ENCODE results near the gene FGD5. TPM values are rescaled to one million over a fixed set of nuclear protein-coding genes. Genes with fewer than 3 reads are reported as not detected.

Gene FGD5
- total RNA-seq, 1 donor from 2014 or later, result 112 TPM

DNA sequence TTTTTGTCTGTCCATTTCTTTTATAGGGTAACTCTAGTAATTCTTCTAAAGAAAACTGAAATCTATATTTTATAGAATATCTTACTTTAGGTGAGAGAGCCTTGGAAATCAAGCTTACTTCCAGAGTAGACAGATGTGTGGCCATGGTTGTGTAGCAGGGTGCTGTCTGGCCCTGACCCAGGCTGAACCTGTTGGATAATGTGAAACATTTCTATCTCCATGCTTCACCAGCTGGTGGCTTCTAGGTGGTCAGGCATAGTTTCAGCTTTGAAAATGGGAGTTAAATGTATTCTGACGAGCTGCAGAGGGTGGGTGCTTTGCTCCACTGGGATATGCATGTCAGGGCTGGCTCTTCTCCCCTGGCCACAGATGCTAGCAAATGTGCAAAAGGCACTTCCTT, 107.8 kb downstream of the FGD5 start:
- DNase-seq (ENCODE audit: low spot score in 2 of 2), result no peak
- Histone ChIP-seq H3K27ac (no peak overlapping the region), H3K4me3 (no peak overlapping the region), H3K27me3 (no peaks in the 10 kb centered on the region), H3K9me3 (no peaks in the 10 kb centered on the region), H3K4me1 (no peaks in the 10 kb centered on the region), H3K36me3 (peaks cover 0 to 5% of the 10 kb centered on the region in 2 donors)
- intact Hi-C loops (cut with DNase I), result no loop called here
- TF ChIP-seq, protein P1, sequence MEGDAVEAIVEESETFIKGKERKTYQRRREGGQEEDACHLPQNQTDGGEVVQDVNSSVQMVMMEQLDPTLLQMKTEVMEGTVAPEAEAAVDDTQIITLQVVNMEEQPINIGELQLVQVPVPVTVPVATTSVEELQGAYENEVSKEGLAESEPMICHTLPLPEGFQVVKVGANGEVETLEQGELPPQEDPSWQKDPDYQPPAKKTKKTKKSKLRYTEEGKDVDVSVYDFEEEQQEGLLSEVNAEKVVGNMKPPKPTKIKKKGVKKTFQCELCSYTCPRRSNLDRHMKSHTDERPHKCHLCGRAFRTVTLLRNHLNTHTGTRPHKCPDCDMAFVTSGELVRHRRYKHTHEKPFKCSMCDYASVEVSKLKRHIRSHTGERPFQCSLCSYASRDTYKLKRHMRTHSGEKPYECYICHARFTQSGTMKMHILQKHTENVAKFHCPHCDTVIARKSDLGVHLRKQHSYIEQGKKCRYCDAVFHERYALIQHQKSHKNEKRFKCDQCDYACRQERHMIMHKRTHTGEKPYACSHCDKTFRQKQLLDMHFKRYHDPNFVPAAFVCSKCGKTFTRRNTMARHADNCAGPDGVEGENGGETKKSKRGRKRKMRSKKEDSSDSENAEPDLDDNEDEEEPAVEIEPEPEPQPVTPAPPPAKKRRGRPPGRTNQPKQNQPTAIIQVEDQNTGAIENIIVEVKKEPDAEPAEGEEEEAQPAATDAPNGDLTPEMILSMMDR (IDR thresholded peaks at IDR 0.05), result no peak

DNA sequence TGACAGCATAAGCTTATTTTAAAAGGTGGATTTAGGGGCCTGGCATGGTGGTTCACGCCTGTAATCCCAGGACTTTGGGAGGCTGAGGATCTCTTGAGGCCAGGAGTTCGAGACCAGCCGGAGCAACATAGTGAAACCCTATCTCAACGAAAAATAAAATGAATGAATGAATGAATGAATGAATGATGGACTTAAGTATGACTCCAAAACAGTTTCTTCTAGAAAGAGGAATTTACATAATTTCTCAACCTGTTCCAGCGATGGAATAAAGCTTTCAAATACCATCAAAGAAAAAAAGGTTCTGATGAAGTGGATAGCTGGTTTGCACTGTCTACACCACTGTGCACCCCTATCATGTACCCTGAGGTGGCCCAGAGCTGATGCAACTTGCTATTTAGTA, 108.5 kb downstream of the FGD5 start:
- DNase-seq (ENCODE audit: low spot score in 2 of 2), result no peak
- intact Hi-C loops (cut with DNase I), result no loop called here

DNA sequence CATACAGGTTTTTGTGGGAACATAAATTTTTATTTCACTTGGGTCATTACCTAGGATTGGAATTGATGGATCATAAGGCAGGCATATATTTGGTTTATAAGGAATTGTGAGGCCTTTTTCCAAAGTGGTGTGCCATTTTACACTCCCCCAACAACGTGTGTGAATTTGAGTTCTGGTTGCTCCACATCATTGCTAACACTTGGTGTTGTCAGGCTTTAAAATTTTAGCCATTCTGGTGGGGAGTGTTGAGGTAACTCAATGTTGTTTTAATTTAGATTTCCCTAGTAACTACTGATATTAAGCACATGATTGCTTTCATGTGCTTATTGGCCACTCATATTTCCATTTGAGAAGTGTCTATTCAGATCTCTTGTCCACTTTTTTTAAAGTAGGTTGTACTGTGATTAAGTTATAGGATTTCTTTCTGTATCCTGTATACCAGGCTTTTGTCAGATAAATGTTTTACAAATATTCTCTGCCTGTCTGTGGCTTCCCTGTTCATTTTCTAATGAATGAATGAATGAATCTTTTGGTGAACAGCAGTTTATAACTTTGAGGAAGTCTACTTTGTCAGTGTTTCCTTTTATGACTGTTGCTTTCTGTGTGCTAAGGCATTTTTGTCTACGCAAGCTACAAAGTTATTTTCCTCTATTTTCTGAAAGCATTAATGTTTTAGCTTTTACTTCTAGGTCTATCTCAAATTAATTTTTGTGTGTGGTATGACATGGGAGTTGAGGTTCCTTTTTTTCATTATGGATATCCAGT, 110.7 kb downstream of the FGD5 start:
- no peak for DNase-seq (ENCODE audit: low spot score in 2 of 2)
- Histone ChIP-seq H3K9me3 (no peaks in the 10 kb centered on the region), H3K36me3 (peaks cover 0 to 6% of the 10 kb centered on the region in 2 donors), H3K4me1 (no peaks in the 10 kb centered on the region), H3K27ac (no peak overlapping the region), H3K4me3 (no peak overlapping the region), H3K27me3 (no peaks in the 10 kb centered on the region)
- TF ChIP-seq, protein P1 (IDR thresholded peaks at IDR 0.05), result no peak
- intact Hi-C loops (cut with DNase I), result no loop called here

More for the DNA sequence above, 108.5 kb downstream of the FGD5 start:
- H3K9me3 ChIP-seq, result no peaks in the 10 kb centered on the region
- H3K4me1 ChIP-seq, result no peaks in the 10 kb centered on the region
- peaks cover 0 to 3% of the 10 kb centered on the region in 2 donors for H3K36me3 ChIP-seq
- TF ChIP-seq, protein P1 (IDR thresholded peaks at IDR 0.05), result no peak
- H3K27me3 ChIP-seq, result no peaks in the 10 kb centered on the region
- no peak overlapping the region for H3K27ac ChIP-seq
- H3K4me3 ChIP-seq, result no peak overlapping the region

DNA sequence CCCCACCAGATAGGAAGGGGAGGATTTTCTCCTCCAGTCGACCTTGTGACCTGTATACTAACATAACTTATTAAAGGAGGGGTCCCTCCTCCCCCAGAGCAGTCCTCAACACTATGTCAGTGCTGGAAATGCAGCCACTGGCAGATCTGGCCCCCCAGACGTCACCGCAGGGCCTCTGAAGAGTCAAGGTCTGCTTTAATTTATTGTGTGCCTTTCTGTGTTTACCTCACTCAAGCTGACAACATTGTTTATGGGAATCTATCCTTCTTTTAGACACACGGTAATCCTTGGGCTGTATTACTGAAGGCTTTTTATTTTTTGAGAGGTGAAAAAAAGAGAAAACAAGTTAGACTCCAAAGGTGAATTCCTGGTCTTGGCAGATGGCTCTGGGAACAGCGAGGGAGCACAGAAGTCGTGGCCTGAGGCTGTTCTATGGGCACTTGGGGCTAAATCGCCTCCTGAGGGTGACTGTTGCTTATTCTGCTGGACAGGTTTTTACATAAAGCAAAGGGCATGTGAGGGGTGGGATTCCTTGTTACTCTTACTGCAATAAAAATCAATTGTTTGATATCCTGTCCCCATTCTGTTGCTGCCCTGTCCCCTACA, 115.2 kb downstream of the FGD5 start:
- Histone ChIP-seq H3K9me3 (no peaks in the 10 kb centered on the region), H3K27ac (no peak overlapping the region), H3K27me3 (no peaks in the 10 kb centered on the region), H3K4me1 (no peaks in the 10 kb centered on the region), H3K36me3 (peaks cover 0 to 13% of the 10 kb centered on the region in 2 donors), H3K4me3 (no peak overlapping the region)
- TF ChIP-seq, protein P1 (IDR thresholded peaks at IDR 0.05), result no peak
- DNase-seq (ENCODE audit: low spot score in 2 of 2), result no peak
- intact Hi-C loops (cut with DNase I), result no loop called here

DNA sequence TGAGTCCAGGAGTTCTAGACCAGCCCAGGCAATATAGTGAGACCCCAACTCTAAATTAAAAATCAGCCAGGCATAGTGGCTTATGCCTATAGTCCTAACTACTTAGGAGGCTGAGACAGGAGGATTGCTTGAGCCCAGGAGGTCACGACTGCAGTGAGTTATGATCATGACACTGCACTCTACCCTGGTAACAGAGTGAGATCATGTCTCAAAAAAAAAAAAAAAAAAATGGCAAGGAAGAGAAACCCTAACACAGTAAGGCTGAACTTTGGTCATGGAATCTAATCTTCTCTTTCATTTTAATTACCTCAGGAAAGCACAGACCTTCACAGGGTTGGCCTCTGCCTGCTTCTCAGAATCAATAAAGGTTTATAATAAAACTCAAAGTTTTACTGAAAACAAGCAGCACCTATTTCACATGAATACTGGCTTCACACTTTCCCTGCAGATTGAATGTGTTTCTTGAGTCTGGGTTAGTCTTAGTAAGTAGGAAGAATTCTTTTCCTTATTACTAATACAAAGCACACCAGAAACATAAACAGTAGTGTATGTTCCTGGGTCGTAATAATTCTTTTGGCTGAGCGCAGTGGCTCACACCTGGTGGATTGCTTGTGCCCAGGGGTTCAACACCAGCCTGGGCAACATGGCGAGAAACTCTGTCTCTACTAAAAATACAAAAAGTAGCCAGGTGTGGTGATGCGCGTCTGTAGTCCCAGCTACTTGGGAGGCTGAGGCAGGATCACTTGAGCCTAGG, 117.0 kb downstream of the FGD5 start:
- H3K27me3 ChIP-seq, result no peaks in the 10 kb centered on the region
- H3K4me1 ChIP-seq, result no peaks in the 10 kb centered on the region
- no peak overlapping the region for H3K27ac ChIP-seq
- H3K36me3 ChIP-seq, result peaks cover 0 to 13% of the 10 kb centered on the region in 2 donors
- H3K9me3 ChIP-seq, result no peaks in the 10 kb centered on the region
- H3K4me3 ChIP-seq, result no peak overlapping the region
- no peak for DNase-seq (ENCODE audit: low spot score in 2 of 2)
- intact Hi-C loops (cut with DNase I), result no loop called here
- TF ChIP-seq, protein P1 (IDR thresholded peaks at IDR 0.05), result no peak

Data from ascending aorta (tissue), 2 donors.